HG03558 (cell line): ENCODE data around the gene UBA52.
"Not testable (repeated sequence)": the region's sequence is repeated elsewhere in the genome, so short reads cannot be mapped to it uniquely, and the experiment has no call there.

ENCODE experiments used
- ATAC-seq: cut with Tn5 transposase; IDR thresholded peaks from one replicate; pipeline ENCODE4 v1.9.1; 2021; ENCODE audit warnings: moderate number of reproducible peaks; ENCODE audit not compliant: unreplicated experiment; ENCODE audit errors: extremely low read depth

Gene UBA52

DNA sequence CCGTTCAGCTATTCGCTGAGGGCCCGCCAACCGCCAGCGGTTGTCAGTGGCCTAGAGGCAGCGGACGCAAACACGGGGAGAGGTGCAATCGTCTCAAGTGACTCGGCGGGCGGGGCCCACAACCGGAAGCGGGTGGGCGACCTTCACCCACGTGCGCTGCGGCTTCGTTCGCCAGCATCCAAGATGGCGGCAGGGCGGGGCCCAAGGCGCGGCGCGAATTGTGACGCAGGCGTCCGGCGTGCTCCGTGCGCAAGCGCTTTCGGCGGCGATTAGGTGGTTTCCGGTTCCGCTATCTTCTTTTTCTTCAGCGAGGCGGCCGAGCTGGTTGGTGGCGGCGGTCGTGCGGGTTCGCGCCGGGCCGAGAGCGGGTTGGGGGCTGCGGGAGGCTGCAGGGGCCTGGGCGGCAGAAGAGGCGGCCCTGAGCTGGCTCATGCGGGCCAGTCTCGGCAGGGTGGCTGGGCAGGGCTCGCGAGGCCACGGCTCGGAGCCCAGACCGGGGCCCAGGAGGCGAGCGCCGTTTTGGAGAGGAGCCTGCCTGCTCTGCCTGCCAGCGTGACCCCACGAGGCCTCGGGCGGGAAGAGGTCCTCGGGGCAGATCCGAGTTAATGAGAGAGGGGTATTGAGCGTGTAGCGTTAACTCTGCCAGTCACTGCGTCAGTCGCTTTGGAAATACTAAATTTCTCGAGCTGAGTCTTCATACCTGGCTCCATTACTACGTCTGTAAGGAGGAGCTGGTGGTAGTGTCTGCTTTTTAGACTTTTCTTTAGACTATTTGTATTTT is at the start of gene UBA52:
Gene UBA52, plus strand, starts transcription at position 294 of the 781 bp plus-strand sequence. CDS start 1,444 bp downstream, outside the sequence.
- ATAC-seq: peak; percentile 72

DNA sequence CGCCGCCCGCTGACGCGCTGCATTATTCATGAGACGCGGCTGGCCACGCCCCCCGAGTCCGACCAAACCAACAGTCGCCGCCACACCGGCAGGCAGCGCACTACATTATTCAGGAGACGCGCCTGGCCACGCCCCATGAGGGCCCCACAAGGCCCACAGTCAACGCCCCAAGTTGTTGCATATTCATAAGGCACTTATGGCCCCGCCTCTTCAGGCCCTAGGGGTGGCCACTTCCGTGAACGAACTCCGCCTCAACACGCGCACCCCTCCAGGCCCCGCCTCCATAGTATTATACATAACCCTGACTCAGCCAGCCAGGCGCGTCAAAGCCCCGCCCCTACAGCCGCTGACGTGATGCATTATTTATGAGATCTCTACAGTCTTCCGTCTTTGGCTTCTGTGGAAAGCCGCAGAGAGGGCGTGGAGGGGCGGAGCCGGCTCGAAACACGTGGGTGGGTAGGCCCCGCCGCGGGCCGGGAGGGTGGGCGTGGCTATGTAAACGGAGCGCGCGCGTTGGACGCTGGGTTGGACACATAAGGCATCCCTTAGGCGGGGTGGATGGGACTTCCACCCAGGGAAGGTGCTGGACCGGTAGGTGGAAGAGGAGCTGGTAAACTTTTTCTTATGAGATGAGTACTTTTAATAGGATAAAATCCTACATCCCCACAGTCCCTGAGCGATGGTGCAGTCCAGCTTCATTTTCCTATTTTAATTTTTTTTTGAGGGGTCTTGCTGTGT is 49.4 kb upstream of the UBA52 start:
- ATAC-seq: peak; percentile 72

DNA sequence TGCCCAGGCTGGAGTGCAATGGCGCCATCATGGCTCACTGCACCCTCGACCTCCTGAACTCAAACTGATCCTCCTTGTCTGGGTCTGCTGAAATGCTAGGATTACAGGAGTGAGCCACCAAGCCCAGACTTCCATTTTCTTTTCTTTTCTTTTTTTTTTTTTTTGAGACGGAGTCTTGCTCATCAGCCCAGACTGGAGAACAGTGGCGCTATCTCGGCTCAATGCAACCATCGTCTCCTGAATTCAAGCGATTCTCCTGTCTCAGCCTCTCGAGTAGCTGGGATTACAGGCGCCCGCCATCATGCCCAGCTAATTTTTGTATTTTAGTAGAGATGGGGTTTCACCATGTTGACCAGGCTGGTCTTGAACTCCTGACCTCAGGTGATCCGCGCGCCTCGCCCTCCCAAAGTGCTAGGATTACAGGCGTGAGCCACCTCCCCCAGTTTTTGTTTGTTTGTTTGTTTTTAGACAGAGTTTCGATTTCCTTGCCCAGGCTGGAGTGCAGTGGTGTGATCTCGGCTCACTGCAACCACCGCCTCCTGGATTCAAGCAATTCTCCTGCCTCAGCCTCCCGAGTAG is 48.7 kb upstream of the UBA52 start:
- ATAC-seq: not testable (repeated sequence)

DNA sequence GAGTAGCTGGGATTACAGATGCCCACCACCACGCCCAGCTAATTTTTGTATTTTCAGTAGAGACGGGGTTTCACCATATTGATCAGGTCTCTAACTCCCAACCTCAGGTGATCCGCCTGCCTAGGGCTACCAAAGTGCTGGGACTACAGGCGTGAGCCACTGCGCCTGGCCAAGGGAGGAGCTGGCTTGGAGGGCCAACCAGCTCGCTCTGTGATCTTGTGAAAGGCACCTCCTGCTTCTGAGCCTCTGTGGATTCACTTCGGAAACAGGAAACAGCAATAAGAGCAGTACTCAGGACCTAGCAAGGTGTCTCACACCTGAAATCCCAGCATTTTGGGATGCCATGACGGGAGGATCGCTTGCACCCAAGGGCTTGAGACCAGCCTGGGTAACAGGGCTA is 47.8 kb upstream of the UBA52 start:
- no peak for ATAC-seq

DNA sequence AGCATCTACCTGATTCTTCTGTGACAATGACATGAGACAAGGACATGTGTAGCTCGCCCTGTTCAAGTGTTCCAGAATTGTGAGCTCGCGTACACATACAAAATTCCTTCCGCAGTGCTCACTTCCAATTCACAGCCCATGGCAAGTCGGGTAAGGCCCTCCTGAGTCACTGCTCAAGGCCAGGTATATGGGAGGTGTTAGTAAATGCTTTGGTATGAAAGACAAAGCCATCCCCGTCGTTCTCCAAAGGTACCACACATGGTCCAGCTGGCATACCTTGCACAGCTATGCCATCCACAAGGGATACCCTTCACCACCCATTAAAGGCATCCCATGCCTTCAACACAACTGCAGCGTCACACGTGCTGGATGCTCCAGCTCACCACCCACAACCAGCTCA is 45.3 kb upstream of the UBA52 start:
- ATAC-seq: no peak

DNA sequence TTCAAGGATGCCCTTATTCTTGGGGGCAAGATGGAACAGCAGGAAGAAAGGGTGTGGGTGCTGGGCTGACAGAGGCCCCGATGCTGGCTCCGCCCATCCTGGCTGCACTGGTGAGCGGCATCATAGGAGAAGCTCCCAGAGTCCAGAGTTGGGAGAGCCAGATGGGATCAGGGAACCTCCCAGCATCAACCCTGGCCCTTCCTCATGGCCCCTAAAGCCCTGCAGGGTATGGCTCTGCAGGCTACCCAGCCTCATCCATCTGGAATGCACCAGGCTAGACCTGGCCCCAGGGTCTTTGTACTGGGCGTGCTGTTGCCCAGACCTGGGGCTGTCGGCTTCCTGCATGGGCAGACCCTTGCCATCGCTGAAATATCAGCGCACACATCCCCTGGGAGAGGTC is 41.9 kb upstream of the UBA52 start:
- ATAC-seq: no peak

DNA sequence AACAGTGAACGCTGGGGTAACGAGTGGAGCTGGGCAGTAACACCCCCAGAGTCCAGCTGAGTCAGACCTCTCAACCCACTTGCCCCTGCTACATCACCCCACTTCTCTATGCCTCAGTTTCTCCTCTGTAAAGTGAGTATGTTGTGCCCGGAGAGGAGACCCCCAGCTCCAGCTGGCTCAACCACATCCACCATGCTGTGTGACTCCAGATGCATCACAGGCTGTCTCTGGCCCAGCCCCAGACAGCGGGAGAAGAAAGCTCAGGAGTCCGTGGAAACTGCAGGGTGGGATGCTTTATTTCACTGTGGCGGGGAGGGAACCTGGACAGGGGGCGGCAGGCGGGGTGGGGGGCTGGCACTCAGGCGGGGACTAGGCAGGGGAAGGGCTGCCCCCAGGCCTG is 40.2 kb upstream of the UBA52 start:
- no peak for ATAC-seq

DNA sequence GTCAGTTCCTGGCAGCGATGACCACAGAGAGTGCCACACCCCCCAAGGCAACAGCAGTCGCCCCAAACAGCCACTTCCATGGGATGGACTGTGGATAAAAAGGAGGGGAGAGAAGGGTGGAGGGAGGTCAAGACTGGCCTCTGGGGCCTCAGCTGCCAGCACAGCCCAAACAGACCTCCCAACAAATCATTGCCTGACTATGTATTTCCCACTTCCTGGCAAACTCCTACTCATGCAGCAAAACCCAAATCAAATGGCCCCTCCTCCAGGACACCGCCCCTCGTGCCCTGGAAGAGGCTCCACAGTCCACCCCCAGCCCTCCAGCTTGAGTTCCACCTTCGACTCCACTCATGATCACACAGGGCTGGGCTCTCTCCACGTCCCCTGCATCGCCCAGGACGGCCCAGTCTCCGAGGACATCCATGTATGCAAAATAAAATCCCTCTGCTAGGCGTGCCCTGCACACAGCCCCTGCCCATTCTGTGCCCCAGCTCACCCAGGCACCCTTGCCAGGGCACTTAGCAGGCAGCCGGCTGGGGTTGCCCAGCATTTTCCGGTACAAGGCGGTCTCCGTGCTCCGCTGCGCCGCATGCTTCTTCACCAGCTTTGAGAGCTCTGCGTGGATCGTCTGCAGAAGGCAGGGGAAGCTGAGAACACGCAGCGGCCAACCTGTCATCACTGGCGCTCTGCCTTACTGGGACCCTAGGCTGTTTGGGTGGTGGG is 39.3 kb upstream of the UBA52 start:
- ATAC-seq: no peak

DNA sequence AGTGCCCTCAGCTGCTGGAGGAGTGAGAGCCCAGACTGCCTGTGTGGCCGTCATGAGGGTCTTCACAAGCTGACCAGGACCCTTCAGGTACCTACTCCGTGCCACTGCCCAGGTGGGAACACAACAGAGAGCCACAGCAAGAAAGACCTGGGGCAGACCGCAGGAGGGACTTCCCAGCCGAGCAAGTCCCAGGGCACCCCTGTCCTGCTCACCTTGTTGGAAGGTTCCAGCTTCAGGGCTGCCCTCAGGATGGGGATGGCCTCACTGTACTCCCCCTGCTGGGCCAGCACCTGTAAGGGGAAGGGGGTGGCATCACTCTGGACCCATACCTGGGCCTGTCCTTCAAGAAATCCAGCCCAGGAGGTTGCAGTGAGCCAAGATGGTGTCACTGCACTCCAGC is 38.6 kb upstream of the UBA52 start:
- no peak for ATAC-seq

DNA sequence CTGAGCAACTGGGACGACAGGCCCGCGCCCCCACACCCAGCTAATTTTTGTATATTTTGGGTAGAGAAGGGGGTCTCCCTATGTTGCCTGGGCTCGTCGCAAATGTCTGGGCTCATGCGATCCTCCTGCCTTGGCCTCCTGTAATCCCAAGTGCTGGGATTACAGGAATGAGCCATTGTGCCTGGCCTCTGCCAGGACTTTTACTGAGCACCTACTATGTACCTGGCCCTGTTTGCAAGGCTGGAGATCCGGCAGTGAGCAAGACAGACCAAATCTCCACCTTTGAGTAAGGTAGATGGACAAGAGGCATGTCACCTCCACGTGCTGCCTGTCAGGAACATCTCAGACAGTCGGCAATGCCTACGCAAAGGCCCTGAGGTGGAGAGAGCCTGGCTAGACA is 35.2 kb upstream of the UBA52 start:
- ATAC-seq: no peak

DNA sequence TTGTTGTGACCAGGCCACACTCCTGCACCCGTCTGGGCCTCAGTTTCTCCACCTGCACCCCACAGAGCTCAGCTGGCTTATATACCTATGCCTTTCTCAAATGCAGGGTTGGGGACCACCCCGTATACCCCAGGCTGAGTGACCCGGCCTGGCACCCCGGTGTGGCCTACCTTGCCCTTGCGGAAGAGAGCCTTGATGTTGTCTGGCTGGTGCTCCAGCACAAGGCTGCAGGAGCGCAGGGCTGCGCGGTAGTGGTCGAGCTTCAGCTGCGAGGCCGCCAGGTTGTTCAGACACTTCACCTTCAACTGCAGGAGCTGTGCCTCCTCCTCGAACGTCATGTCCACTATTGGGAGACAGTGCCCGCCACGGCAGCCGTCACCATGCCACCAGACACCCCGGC is 34.2 kb upstream of the UBA52 start:
- ATAC-seq: no peak

DNA sequence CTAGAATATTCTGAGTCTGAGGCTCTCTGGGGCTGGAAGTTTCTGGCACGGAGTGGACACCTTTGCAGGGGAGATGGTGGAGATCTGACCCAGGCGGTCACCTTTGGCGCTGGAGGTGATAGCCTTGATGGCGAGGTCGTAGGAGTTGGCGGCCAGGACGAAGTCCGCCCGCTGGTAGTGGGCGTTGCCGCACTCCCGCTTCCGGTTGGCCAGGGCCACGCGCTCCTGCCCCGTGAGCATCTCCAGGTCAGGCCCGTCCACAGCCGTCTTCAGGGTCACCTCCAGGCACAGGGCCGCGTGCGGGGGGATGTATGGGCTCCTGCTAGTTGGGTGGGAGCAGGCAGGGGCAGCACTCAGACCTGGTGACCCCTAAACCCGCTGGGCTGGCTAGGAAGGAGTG is 33.5 kb upstream of the UBA52 start:
- no peak for ATAC-seq

DNA sequence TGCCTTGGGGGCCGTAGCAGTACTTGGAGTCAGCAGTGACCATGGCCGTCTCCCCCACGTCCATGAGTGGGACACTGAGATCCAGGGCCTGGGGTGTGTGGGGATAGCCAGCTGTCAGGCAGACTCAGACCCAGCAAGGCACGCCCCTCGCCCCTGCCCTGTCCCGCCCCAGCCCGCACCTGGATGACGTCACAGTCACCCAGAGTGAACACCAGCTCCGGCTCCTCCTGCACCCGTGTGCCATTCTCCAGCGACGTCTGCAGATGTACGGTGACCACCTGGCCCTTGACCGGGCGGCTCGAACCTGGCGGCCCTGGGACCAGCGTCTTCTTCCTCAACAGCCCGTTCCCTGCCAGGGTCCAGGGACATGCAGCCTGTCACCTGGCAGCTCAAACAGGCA is 32.3 kb upstream of the UBA52 start:
- ATAC-seq: no peak

DNA sequence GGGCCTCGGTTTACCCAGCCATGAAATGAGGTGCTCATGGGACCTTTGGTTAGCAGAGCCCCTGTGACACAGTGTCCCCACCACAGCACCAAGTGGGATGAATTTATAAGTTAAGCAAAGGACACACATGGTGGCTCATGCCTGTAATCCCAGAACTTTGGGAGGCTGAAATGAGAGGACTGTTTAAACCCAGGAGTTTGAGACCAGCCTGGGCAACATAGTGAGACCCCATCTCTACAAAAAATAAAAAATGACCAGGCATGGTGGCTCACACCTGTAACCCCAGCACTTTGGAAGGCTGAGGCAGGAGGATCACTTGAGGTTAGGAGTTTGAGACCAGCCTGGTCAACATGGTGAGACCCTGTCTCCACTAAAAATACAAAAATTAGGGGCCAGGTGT is 31.5 kb upstream of the UBA52 start:
- ATAC-seq: not testable (repeated sequence)

DNA sequence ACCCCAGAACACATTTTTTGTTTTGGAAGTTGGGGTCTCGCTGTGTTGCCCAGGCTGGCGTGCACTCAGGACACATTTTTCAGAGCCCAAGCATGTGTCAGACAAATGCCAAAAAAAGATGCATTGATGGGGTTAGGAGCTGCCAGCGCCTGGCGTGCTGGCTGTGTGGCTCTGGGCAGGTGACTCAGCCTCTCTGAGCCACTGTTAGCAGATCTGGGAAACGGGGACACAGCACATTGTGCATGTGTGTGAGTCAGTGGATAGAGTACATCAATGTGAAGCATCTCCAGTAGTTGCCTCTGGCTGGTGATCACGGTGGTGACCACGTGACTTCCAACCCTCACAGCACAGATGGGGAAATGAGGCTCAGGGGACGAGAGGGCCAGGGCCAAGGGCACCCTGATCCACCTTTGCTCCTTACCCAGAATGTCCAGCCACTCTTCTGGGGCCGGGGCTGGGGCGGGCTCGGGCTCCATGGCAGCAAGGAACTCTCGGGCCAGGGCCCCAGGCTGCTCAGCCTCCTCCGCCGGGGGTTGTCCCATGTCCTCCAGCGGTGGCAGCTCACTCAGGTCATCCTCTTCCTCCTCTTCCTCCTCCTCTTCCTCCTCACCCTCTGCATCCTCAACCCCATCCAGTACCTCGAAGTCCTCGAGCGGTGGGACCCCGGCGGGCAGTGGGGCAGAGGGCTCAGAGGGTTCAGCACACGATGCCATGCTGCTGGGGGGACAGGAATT is 30.2 kb upstream of the UBA52 start:
- ATAC-seq: no peak

DNA sequence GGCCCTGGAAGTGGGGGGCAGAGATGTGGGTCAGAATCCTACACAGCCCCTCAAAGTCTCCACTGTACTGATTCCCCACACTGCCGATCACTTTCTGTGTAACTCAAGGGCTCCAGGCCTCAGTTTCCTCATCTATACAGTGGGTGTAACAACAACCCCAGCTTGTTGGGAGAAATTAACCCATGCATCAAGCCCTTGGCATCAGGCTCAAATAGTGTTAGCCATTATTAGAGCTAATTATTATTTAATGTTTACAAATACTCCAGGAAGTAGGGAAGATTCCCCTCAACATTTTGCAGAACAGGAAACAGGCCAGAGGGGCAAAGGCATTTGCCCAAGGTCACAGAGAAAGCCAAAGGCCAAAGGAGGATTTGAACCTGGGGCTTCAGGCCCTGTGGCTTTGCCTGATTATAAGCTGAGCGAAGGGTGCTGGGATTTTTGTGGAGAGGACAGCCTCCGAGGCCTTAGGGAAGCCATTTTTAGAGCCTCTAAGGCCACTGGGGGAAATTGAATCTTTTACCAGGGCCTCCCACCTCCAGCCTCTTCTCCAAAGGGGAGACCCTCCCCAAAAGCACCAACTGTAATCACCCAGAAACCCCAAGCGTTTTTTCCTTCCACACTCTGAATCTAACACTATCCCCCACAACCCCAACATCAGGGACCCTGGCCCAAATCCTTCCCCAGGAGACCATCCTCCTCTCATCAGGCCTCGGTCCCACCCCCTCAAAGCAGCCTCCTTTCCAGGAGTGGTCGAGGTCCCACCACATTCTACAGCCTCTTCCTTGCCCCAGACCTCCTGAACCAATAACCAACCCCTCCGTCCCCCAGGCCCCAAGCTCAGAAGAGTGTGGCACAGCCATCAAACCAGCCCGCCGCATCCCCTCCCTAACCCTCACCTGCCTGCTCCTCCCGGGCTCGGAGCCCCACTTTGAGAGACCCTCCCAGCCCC is 29.4 kb upstream of the UBA52 start:
- ATAC-seq: no peak

DNA sequence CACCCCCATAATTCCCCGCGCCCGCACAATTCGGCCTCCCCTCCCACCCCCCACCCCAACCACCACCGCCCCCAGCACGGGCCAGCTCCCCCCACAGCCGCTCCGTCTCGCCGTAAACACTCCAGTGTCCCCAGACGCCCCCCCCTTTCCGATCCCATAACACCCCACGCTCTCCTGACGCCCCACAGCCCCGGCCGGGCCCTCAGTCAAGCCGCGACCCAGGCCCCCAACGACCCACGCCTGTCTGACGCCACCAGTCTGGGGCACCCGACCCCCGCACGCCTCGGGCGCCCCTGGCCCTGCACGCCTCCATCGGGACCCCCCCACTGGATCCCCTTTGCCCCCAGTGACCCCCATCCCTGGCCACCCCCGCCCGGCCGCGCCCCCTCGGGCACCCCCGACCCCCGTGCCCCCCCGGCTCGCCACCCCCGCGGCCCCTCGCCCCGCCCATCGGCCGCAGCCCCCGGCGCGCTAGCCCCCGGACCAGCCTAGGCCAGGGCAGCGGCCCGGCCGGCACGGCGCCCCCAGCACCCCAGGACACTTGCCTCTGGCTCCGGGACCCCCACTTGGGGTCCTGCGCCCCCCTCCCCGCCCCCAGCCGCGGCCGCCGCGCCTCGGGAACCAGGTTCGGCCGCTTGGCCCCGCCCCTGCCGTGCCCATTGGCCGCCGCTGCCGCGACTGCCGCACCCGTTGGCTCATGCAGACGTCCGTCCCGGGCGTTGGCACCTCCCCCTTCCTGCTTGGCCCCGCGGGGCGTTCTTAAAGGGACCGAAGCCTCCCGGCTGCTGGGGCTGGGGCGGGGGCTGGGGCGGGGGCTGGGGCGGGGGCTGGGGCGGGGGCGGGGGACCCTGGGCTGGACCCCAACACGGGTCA is 28.5 kb upstream of the UBA52 start, which contains the start of gene FKBP8:
Gene FKBP8, minus strand, starts transcription at position 633 of the 873 bp plus-strand sequence. CDS start 1,603 bp downstream, outside the sequence.
- no peak for ATAC-seq
